HTR-8/SVneo (cell line): ENCODE results near the gene EVPL.

ENCODE experiments used
- DNase-seq: peaks from one replicate; pipeline ENCODE4 v3.0.0; 2011; ENCODE audit warnings: low spot score, mixed read lengths; ENCODE audit not compliant: insufficient read length
- FAIRE-seq: peaks from 2 replicates; lab custom pipeline; 2011; peaks lifted over from hg19 to GRCh38; lab: Jason Lieb, UNC

Gene EVPL

DNA sequence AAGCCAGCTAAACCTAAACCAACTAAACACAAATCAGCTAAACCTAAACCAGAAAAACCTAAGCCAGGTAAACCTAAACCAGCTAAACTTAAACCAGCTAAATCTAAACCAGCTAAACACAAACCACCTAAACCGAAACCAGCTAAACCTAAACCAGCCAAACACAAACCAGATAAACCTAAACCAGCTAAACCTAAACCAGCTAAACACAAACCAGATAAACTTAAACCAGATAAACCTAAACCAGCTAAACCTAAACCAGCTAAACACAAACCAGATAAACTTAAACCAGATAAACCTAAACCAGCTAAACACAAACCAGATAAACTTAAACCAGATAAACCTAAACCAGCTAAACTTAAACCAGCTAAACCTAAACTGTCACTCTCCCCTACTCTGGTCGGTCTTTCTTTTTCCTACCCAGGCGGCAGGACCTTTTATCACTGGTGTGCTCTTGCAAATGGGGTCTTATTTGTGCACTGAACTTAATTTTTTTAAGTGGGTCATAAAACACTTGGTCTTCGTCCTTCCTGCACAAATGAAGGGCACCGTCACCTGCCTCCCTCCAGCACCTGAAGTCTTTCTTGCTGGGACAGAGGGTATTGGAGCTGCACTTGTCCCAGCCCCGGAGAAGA lies 7.2 kb downstream of the EVPL start:
- DNase-seq, result no peak
- no peak for FAIRE-seq

DNA sequence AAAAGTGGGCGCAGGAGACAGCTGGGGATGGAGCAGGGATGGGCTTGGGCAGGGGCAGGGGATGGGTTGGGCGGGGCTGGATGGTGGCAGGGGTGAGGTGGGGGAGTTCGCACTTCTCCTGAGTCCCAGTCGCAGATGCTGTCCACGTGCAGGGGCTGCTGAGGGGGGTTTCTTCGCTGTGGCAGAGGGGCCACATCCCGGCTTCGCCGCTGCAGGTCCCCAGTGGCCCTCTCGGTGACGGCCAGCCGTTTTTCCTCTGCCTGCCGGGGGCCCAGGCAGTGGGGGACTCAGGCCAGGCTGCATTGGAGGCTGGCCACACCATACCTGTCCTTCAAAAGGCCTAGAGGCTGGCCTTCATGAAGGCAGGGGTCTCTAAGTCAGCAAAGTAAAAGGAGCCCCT lies 8.3 kb downstream of the EVPL start:
- no peak for FAIRE-seq
- no peak for DNase-seq

DNA sequence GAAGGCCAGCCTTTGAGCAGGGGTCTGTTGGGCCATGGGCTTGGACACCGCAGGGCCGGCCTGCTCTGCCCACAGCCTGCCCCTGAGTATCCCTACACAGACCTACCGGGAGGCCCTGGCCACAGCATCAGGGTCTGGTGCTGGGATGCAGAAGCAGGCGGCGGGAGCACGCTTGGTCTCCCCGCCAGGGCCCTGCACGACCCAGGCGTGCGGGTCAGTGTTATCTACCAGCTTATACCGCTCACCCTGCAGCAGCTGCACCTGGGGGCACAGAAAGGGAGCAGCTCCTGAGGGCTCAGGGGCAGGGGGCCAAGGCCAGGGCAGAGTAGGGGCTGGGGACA lies 8.8 kb downstream of the EVPL start:
- no peak for DNase-seq
- no peak for FAIRE-seq

DNA sequence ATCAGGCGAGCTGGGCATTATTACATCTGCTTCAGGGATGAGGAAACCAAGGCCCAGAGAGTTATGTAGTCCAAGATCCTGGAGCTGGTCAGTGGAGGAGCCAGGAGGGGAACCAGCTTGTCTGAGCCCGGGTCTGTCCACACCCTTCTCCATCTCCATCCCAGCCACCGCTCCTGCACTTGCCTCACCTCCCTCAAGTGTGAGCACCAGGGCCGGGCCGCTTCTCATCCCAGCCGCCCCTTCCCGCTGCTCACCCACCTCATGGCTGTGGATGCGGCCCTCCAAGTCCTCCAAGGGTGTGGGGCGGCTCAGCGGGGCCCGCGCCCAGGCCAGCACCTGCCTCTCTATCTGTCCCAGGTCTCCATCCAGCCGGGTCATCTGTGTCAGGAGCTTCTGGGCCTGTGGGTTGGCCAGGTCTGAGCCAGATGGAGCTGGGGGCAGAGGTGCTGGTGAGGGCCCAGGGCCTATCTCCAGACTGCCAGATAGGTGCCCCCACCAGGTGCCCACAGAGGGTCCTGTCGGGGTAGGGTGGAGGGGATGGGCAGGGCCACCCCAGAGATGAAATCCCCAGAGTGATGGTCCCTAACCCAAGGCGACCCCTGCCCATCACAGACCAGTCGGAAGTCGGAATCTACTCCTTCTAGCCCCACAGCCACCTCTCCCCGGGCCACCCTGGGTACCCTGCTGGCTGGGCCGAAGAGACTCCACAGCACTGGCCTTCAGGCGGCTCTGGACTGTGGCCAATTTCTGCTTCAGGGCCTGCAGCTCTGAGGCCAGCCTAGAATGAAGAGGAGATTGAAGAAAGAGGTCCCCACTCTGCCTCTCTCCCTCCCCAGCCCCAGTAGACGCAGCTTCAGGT lies 9.4 kb downstream of the EVPL start:
- FAIRE-seq (no peak), DNase-seq (no peak)

DNA sequence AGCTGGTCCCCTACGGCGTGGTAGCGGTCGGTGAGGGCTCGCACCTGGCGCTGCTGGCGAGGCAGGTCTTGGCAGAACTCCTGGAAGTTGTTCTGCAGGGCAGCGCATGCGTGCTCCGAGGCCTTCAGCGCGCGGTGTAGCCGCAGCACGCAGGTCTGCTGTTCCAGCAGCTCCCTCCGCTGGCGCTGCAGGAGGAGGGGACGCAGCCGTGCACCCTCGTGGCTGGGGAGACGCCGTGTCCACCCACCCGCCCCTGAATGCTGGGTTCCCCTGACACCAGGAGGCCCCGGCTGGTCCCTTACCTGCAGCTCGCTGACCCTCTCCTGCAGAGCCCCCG lies 12.2 kb downstream of the EVPL start:
- DNase-seq (no peak), FAIRE-seq (no peak)

DNA sequence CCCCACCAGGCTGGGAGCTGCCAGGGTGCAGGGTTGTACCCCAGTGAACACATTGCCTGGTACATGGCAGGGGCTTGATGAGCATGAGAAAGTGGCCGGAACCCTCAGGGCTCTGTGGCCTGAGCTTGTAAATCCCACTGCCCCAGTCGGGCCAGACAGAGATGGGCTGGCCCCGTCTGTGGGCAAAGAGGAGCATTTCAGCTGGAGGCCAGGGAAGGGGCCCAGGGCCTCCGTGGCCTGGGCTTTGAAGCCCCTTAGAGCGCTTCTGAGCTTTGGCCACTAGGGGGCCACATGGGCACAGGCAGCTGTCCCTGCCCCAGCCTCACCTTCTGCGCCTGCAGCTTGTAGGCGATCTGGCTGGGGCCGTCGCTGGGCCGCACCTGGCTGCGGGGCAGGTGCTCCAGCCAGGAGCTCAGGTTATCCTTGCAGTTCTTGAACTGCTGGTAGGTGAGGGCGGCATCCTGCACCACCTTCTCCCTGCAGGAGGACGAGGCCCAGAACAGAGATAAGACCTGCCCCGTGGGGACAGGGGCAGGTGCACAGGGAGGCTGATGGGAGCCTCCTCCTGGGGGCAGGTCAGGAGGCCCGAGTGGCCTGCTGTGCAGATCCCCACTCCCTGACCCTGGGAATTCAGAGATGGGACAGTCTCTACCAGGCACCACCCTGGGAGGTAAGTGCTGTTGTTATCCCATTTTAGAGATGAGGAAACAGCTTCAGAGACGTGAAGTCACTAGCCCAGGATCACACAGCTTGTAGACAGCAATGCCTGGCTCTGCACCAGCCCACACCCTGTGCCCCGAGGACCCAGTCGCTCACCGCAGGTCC lies 12.8 kb downstream of the EVPL start:
- FAIRE-seq (peak; percentile 91), DNase-seq (peak; percentile 91)

DNA sequence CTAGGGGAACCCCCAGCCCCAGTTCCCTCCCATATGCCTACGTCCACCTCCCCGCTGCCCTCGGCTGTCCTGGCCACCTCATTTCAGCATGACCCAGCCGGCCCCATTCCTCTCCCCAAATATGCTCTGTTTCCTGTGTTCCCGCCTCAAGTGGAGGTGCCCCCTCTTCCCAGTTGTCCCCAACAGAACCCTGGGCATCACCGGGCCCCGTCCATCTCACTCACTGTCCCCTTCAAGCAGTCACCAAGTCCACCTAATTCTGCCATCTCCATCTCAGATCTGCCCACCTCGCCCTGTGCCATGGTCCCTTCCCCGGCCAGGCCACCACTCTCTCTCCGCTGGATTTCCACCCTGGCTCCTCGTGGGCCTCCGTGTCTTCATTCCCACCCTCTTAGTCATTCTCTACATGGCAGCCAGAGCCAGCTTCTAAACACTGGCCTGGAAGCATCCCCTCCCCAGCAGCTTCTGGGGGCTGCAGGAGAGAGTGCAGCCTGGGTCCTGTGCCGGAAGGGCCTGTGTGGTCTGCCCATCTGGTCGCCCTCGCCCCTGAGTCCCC lies 13.7 kb downstream of the EVPL start:
- no peak for FAIRE-seq
- DNase-seq, result no peak

DNA sequence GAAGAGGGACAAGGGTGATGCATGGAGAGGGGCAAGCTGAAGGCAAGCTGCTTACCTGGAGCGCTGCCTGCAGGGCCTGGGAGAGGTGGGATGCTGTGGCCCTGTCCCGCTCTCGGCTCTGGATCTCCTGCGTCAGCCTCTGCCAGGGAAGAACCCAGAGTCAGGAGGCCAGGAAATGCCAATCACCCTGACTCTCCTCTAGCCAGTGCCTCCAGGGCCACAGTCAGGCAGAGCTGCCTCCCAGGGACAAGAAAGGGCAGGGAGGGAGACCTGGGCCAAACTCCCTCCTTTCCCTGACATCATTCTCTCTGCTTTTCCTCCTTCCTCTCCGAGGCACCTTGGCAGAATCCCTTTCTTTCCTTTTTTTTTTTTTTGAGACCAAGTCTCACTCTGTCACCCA lies 15.2 kb downstream of the EVPL start:
- DNase-seq (no peak), FAIRE-seq (no peak)

DNA sequence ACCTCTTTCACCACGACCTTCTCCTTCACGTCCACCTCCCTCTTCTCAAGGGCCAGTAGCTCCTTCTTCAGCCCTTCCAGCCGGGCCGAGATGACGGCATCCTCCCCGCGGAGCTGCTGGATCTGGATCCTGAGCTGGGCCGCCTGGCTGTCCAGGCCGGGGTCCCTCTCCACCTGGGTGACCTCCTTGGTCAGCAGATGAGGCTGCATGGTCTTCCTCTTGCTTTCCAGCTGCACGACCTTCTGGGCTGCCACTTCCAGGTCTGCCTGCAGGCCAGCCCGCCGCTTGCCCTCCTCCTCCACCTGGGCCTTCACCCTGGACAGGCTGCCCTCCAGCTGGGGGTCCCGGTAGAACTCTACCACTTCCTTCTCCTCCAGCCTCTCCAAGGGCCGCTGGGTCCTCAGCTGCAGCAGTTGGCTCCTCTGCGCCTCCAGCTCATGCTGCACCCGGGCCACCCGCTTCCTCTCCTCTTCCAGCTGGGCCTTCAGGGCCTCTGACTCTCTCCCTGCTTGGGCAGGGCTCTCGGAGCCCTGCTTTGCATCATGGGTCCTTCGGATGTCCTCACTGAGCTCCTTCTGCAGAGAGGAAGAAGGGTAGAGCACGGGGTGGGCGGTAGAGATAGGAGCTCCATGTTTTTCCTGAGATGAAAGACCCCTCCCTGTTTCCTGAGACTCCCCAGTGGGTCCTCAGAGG lies 17.0 kb downstream of the EVPL start:
- FAIRE-seq (no peak), DNase-seq (no peak)

DNA sequence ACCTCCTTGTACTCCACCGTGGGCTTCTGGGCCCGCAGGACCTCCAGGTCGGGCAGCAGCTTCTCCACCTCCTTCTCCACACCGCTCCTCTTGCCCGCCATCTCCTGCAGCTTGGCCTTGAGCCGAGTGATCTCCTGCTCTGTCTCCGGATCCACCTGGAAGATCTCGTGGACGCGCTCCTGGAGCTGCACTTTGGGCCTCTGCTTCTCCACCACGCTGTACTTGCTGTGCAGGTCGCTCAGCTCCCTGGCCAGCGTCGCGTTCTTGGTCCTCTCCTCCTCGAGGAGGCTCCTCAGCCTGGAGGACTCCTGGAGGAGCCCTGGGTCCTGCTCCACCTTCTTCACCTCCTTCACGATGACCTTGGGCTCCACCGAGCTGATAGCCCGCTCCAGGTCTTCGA lies 17.7 kb downstream of the EVPL start:
- no peak for FAIRE-seq

DNA sequence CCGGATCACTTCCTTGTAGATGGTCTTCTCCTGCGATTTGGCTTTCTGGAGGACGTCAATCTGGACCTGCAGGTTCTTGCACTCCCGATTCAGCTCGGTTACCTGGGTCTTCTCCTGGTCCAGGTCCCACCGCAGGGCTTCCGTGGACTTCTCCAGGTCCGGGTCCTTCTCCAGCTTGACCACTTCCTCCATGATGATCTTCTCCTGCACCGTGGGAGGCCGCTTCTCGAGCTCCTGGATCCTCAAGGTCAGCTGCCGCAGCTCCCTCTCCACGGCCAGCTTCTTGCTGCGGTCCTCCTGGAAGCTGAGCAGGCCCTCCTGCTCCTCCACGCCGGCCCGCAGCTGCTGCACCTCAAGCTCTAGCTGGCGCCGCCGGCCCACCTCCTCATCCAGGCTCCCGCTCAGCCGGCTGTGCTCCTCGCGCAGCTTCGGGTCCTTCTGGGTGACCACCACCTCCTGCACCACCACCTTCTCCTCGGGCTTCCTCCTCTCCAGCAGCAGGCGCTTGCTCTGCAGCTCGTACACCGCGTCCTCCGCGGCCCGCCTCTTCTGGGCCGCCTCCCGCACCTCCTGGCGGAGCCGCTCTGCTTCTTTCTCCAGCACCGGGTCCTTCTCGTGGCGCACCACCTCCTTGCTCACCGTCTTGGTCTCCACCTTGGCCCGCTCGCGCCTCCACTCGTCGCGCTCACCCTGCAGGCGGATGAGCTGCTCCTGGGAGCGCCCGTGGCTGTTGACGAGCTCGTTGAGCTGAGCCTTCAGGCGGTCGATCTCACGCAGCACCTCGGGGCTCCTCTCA lies 18.3 kb downstream of the EVPL start:
- no peak for FAIRE-seq
- no peak for DNase-seq

More for the DNA sequence above, 17.7 kb downstream of the EVPL start:
- DNase-seq, result no peak

DNA sequence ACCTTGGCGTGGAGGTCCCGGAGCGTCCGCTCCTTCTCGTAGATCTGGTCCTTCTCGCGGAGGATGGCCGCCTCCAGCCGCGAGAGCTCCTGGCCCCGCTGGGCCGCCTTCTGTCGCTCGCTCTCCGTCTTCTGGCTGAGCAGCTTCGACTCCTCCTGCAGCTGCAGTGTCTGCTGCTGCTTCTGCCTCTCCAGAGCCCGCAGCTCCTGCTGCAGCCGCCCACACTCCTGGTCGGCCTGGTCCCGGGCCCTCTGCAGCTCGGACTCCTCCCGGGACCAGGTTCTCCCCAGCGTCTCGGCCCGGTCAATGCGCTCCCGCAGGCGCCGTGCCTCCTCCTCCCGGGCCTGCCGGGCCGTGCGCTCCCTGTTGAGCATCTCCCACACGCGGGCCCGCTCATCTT lies 18.9 kb downstream of the EVPL start:
- FAIRE-seq, result no peak
- DNase-seq, result no peak

DNA sequence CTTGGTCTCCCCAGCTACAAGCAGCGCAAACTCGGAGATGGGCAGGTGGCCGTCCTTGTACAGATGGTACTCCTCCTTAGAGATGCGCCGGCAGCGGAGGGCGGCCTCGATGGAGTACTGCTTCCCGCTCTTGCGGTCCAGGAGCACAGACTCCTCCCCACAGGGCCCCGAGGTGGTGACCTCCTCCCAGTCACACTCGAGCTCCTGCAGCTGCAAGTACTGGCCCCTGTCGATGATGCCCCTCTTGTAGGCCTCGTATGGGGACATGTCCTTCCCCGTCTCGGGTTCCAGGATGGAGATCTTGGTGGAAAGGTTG lies 19.3 kb downstream of the EVPL start:
- DNase-seq (no peak), FAIRE-seq (no peak)

DNA sequence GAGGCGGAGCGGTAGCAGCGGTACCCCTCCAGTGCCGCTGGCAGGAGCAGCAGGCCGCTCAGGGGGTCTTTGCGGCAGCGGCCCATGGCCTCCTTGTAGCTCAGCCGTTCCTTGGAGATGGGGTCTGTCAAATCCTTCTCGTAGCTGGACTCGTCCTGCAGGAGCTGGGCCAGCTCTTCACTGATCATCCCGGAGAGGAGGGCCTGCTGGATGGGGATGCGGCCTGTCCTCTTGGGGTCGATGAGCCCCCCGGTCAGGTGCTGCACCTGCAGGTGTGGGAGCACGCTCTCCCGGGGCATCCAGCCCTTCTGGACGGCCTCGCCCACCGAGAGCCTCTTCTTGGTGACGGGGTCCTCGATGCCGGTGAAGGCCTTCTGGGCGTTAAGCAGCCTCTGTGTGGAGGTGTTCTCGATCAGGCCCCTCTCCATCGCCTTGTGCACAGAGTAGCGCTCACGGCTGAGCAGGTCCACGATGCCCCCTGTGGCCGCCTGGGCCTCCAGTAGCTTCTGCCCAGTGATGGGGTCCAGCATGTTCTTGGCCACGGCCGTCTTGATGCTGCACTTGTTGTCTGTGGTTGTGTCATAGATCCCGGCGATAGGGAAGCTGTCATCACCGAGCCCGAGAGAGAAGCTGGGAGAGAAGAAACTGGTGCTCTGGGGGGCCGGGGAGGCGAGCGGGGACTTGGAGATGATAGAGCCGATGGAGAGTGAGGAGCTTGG lies 19.8 kb downstream of the EVPL start:
- DNase-seq (no peak), FAIRE-seq (peak; percentile 33)

DNA sequence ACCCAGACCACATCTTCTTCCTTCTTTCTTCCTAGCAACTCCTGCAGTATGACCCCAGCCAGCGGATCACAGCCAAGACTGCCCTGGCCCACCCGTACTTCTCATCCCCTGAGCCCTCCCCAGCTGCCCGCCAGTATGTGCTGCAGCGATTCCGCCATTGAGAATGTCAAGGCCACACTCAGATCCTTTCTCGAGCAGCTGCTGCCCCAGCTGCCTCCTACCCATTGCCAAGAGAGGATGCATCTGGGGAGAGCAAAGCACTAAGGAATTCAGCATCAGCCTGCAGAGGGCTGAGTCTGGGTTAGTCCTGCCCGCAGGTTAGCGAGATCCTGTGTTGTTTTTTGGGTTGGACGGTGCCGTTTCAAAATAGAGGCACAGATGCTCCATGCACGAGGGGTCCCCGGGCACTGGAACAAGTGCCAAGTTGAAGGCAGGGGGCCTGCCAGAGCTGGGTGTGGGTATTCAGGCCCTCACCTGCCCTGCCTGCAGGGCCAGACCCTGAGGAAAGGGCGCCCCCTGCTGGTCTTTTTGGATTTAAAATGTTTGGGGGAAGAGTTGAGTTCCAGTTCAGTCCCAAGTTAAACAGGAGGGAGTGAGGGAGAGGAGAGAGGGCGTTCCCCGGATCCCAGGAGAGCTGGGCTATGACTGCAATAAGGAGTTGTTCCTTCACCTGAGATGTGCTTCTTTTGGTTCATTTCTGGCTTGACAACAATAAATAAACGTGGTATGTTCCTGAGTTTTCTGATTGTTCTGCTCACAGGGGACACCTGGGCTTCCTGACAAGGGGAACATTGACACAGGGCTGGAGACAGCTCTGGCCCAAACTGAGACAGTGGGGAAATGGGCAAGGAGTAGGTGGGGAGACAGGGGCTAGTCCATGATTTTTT lies 21.6 kb downstream of the EVPL start:
- DNase-seq (peak; percentile 73), FAIRE-seq (peak; percentile 64)

DNA sequence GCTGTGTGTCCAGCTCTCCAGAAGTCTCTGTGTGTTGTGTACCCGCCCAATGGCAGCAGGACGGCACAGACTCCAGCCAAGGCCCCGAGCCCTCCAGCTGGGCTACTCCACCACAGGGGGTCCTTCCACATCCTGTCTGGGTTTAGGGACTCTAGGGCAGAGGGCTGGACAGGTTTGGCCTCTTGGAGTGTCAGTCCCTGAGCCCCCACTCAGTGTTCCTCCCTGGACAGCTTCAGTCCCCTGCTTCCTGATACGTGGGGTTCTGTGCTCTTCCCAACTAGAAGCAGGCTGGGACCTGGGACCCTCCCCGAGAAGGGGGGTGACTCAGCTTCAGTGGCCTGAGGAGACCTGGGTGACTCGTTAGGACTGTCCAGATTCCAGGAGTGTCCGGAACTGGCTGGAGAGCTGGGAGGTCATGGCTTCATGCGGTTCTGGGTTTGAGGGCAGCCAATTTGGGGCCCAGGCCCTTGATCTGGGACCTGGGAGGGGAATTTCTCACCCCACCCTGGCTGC lies 22.3 kb downstream of the EVPL start:
- FAIRE-seq, result no peak

DNA sequence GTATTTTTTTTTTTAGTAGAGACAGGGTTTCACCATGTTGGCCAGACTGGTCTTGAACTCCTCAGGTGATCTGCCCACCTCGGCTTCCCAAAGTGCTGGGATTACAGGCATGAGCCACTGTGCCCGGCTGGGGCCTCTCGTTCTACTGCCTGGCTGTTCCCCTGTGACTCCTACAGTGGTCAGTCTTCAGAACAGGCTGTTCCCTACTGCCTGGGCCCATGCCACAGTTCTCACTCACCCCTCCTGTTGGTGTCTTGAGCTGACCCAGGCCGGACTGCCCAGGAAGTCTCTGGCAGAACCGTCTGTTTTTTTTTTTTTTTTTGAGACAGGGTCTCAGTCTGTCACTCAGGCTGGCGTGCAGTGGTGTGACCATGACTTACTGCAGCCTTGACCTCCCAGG lies 23.2 kb downstream of the EVPL start:
- DNase-seq (no peak), FAIRE-seq (no peak)

More for the DNA sequence above, 22.3 kb downstream of the EVPL start:
- DNase-seq, result no peak

DNA sequence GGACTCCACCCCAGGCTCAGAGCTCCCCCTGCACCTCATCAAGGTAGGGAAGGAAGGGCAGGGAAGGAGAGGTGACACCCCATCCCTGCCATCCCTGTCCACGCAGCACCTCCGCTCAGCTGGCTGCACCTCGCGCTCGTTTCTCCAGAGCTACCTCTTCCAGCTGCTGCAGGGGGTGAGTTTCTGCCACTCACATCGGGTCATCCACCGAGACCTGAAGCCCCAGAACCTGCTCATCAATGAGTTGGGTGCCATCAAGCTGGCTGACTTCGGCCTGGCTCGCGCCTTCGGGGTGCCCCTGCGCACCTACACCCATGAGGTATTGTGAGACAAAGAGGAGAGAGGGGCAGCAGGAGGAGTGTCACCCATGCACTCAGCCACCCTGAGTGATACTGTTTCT lies 25.0 kb downstream of the EVPL start:
- no peak for FAIRE-seq

More for the DNA sequence above, 25.0 kb downstream of the EVPL start:
- DNase-seq, result no peak
